Epidermal melanocyte (primary cell): ENCODE measurements around the gene BTRC.
A peak's percentile ranks its signal among the peaks of the same experiment; 100 is the strongest.
"Not testable (repeated sequence)": the region's sequence is repeated elsewhere in the genome, so short reads cannot be mapped to it uniquely, and the experiment has no call there.

ENCODE experiments used
- DNase-seq: peaks from one replicate; pipeline ENCODE4 v3.0.0; 2011; ENCODE audit warnings: low spot score; ENCODE audit not compliant: insufficient read length

Gene BTRC

GRCh38 chr10:101353692-101354327 lies at the start of gene BTRC:
BTRC (plus strand) TSS chr10:101354165; CDS start chr10:101354181, 16 bp downstream.
- peak; percentile 92 for DNase-seq

DNA sequence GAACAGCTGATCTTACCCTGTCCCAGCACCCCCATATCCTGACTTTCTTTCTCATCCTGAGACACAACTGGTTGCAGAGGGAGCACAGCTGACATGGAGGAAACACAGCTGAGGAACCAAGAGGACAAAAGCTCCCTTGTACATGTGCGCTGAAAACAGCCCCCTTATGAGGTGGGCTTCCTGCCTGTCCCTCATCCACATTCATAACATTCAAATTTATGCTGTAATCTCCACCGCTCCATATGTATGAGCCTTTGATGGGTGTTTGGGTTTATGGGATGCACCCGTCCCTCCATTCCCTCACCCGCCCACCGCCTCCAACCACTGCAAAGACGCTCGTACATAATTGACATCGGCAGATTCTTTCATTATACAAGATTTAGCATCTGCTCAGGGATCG lies 49.6 kb upstream of the BTRC start:
- no peak for DNase-seq

DNA sequence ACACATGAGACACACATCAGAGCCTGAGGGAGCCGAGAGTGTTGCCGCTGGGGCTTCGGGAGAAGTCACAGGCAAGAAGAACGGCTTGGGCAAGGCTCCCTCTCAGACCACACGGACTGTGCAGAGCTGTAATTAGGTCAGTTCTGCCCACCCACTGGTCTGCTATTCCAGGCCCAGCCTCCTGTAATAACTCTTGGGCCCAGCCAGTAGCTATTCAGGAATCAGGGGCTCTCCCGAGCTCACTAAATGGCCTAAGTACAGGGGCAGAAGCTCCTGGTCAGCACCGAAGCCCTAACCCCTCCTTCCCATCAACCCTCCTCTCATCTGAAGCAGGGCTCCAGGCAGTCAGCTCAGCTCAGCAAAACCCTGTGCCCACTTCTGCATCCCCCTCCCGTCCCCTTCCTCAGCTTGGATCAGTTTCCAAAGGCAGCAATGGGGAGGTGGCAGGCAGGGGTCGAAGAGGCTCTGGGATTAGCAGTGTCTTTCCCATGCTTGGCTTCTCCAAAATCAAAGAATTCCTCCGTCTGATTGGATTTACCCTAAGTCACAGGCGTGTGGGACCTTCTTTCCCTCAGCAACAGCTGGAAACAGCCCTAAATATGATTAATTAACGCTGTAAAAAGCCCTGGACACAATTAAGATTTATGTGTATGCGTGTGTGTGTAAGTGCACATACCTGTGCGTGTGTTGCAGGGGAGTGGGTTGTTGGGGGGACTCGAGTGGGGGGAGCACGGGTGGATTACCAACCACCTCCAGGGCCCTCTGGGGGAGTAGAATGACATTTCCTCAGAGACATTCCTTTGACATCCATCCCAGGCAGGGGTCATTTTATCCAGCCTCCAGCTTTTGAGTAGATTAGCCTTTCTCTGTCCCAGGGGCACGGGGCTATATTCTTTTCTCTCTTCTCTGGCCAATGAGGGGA lies 48.4 kb upstream of the BTRC start:
- no peak for DNase-seq

DNA sequence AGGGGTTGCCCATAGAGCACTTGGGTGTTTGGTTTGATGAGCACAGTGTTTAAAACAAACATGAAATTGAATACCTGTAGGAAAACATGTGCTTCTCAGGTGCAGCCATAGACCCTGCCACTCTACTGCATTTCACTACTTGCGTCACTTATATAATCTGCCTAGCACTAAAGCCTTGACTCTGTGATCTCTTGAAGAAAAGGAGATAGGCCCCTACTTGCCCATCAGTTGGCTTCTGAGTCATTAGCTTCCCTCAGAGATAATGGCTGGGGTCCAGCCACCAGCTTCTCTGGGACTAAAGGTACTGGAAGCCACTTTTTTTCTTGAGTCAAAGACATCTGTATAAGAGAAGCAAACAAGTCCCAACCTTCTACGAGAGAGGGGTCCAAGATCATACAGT lies 45.9 kb upstream of the BTRC start:
- no peak for DNase-seq

GRCh38 chr10:101310529-101311184 lies 43.3 kb upstream of the BTRC start:
- DNase-seq = no peak

DNA sequence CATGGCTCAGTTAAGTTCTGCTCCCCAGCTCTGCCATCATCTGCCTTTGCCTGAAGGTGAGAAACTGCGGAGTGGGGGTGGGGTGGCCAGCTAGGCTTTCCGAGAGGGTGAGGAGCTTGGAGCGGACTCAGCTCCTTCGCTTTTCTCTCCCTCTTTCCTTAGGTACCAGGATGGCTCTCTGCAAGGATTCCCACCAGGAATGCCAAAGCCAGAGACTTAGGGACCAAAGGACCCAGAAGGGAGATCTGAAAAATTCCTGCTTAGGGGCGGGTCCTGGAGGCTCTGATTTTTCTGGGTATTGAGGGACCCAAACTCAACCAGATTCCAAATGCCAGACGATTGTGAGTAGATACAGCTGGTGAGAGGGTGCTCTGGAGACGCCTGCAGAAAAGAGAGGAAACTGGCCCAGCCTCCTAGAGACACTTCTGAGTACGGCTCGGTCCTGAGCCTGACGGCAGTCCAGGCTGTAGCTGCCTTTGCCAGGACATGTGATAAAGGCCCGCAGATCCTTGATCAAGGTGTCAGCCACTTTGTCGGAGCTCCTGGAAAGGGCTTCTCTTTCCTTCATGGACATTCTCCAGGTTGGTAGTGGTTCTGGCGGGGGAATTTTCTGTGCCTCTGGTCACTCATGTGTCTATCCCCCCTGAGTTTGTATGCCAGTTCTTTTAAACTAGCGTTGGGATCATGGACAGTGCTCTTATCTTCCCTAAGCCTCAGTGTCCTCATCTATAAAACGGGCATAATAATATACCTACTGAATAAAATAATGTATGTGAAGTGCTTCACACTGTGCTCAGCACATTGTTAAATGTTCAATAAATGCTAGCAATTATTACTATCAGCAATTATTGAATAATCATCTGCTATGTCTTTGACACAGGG lies 42.5 kb upstream of the BTRC start:
- DNase-seq = no peak

GRCh38 chr10:101319241-101319915 lies 34.6 kb upstream of the BTRC start:
- no peak for DNase-seq

- DNase-seq = no peak
Measured at GRCh38 chr10:101321073-101321472, 32.9 kb upstream of the BTRC start.

DNA sequence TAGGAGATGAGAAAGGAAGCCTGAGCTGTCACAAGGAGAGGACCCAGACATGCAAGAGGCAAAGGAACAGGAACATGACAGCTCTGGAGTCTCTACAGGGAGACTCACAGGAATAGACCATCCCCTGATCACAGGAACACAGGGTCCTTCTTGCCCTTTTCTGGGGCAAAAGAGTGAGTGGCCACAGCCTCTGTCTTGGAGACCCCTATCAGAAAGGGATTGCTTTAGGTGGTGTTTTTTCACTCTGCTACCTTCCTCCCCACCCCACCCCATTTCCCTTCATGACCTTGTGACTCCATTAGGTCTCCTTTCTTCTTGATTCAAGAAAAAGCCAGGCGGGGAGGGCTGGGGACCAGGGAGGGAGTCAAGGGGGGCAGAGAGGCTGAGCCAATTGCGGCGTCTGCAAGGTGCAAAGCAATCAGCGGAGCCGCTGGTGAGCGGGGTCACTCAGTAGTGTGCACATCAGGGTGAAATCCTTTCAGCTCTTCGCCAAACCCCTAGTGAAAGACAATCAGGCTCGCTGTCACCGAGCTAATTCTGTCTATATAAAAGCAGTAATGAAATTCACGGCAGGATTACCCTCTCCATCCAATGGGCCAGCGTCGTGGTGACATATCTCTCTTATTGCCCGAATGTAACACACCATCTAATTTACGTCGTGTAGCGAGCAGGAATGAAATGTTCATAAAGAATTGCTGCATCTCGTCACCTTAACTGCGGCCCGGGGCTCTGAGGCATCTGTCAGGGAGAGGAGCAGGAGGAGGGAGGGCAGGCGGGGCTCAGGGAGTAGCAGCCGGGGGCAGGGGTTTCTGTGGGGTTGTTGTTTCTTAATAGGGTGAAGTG lies 31.5 kb upstream of the BTRC start:
- no peak for DNase-seq

GRCh38 chr10:101323495-101323894 lies 30.5 kb upstream of the BTRC start:
- no peak for DNase-seq

GRCh38 chr10:101327454-101327853 lies 26.5 kb upstream of the BTRC start:
- DNase-seq = not testable (repeated sequence)

GRCh38 chr10:101329341-101330032 lies 24.5 kb upstream of the BTRC start:
- DNase-seq = no peak

GRCh38 chr10:101330231-101330630 lies 23.7 kb upstream of the BTRC start:
- DNase-seq = no peak

DNA sequence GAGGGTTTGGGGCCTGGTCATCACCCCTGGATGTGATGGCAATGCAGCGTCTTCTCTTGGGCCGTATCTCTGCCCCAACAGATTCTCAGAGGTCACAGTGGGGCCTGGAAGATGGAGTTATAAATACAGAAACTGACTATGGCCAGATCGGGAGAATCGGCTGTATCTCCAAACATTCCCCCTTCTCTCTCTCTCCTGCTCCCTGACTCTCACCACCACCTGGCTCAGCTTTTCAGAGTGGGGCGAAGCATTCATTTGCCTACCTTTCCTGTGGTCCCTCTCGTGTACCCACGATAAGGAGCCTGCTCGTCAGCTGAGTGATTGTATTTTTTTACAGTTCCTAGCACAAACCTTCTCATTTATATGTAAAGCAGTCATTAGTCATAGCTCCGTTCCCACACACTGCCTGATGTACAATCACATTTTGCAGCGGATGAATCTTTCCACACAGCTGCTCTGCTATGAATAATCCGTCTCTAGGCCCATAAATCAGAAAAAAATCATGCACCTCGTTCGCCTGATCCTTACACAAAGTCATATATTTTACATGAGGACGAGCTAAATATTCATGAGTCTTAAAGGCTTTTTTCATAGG lies 23.2 kb upstream of the BTRC start:
- DNase-seq = no peak

- no peak for DNase-seq
Measured at GRCh38 chr10:101331956-101332355, 22.0 kb upstream of the BTRC start.

- not testable (repeated sequence) for DNase-seq
Measured at GRCh38 chr10:101334259-101334658, 19.7 kb upstream of the BTRC start.

DNA sequence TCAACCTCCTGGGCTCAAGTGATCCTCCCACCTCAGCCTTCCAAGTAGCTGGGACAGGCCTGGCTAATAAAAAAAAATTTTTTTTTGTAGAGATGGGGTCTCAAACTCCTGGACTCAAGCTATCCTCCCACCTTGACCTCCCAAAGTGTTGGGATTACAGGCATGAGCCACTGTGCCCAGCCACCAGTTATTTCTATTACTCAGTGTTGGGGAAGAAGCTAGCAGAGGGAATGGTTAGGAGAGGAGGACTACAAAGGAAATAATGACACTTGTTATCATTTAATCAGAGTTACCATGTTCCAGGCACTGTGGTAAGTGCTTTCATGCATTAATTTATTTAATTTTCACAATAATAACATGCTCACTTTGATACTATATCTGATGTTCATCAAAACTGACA lies 17.6 kb upstream of the BTRC start:
- no peak for DNase-seq

DNA sequence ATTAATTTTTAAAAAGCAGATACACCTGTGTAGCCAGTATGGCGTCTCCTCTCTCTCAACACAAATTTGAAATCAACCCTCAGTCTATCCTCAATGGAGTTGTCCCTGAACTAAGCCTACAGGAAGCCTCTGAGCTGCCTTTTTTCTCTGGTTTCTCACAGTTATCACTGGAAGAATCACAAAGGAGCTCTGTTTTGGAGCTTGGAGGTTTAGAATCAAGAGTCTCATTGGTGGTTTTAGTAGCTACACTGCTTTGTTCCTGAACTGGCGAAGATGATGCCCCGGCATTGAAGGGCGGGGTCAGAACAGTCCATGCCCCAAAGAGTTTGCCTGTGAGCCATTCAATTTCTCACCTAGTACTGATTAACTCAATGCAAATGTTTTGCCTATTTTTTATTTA lies 16.1 kb upstream of the BTRC start:
- no peak for DNase-seq

- DNase-seq = no peak
Measured at GRCh38 chr10:101341438-101341837, 12.5 kb upstream of the BTRC start.
